ENCODE data around the gene LCN1.
A peak's percentile ranks its signal among the peaks of the same experiment; 100 is the strongest.

LCN1 gene

GRCh38 chr9:135480940-135481310, 40.3 kb upstream of the LCN1 start:
- no peaks in the 10 kb centered on the region for H3K9me3 ChIP-seq (ENCODE audit: insufficient read depth, low read depth, low read length)
- H3K9ac ChIP-seq (ENCODE audit: low read depth, low read length): peak overlapping the region; percentile 54; the same call in 1 of the 2 replicates
- H3K4me1 ChIP-seq (ENCODE audit: insufficient read depth, low read length): 0 out of 2 replicates have a peak, but pooled peaks cover 5% of the 10 kb centered on the region
- H3K27ac ChIP-seq (ENCODE audit: low read depth, low read length): no peak overlapping the region
- peak overlapping the region; percentile 69 for H3K4me3 ChIP-seq (ENCODE audit: low read length)
- no peaks in the 10 kb centered on the region for H3K27me3 ChIP-seq (ENCODE audit: insufficient read depth, low read length)
- whole genome bisulfite sequencing: 38% methylated on average over 11 of the region's 11 CpGs
- H3K36me3 ChIP-seq (ENCODE audit: insufficient read depth, low read length): peaks cover 34% of the 10 kb centered on the region

GRCh38 chr9:135482015-135482754, 39.1 kb upstream of the LCN1 start:
- Histone ChIP-seq H3K27ac (ENCODE audit: low read depth, low read length) (no peak overlapping the region), H3K9ac (ENCODE audit: low read depth, low read length) (no peak overlapping the region; the same call in 1 of the 2 replicates), H3K4me3 (ENCODE audit: low read length) (no peak overlapping the region), H3K36me3 (ENCODE audit: insufficient read depth, low read length) (peaks cover 47% of the 10 kb centered on the region), H3K4me1 (ENCODE audit: insufficient read depth, low read length) (0 out of 2 replicates have a peak, but pooled peaks cover 5% of the 10 kb centered on the region), H3K27me3 (ENCODE audit: insufficient read depth, low read length) (no peaks in the 10 kb centered on the region), H3K9me3 (ENCODE audit: insufficient read depth, low read depth, low read length) (no peaks in the 10 kb centered on the region)
- 88% methylated on average over 8 of the region's 8 CpGs for WGBS

- H3K9me3 ChIP-seq (ENCODE audit: insufficient read depth, low read depth, low read length): no peaks in the 10 kb centered on the region
- H3K27me3 ChIP-seq (ENCODE audit: insufficient read depth, low read length): no peaks in the 10 kb centered on the region
- no peak overlapping the region for H3K4me3 ChIP-seq (ENCODE audit: low read length)
- WGBS: 96% methylated on average over 47 of the region's 47 CpGs
- no peak overlapping the region for H3K27ac ChIP-seq (ENCODE audit: low read depth, low read length)
- H3K9ac ChIP-seq (ENCODE audit: low read depth, low read length): no peak overlapping the region
- no peaks in the 10 kb centered on the region for H3K4me1 ChIP-seq (ENCODE audit: insufficient read depth, low read length)
- H3K36me3 ChIP-seq (ENCODE audit: insufficient read depth, low read length): peaks cover 66% of the 10 kb centered on the region
Observed at GRCh38 chr9:135484460-135485277, 36.6 kb upstream of the LCN1 start.

- Histone ChIP-seq H3K9ac (ENCODE audit: low read depth, low read length) (no peak overlapping the region), H3K36me3 (ENCODE audit: insufficient read depth, low read length) (peaks cover 66% of the 10 kb centered on the region), H3K4me3 (ENCODE audit: low read length) (no peak overlapping the region), H3K9me3 (ENCODE audit: insufficient read depth, low read depth, low read length) (no peaks in the 10 kb centered on the region), H3K4me1 (ENCODE audit: insufficient read depth, low read length) (no peaks in the 10 kb centered on the region), H3K27ac (ENCODE audit: low read depth, low read length) (no peak overlapping the region), H3K27me3 (ENCODE audit: insufficient read depth, low read length) (no peaks in the 10 kb centered on the region)
- 96% methylated on average over 25 of the region's 25 CpGs for WGBS
Observed at GRCh38 chr9:135485385-135485784, 35.9 kb upstream of the LCN1 start.

- Histone ChIP-seq H3K27me3 (ENCODE audit: insufficient read depth, low read length) (no peaks in the 10 kb centered on the region), H3K9ac (ENCODE audit: low read depth, low read length) (no peak overlapping the region), H3K4me3 (ENCODE audit: low read length) (no peak overlapping the region), H3K27ac (ENCODE audit: low read depth, low read length) (no peak overlapping the region), H3K9me3 (ENCODE audit: insufficient read depth, low read depth, low read length) (no peaks in the 10 kb centered on the region), H3K36me3 (ENCODE audit: insufficient read depth, low read length) (peaks cover 66% of the 10 kb centered on the region), H3K4me1 (ENCODE audit: insufficient read depth, low read length) (peaks cover under 1% of the 10 kb centered on the region; the same call in 1 of the 2 replicates)
- WGBS: 95% methylated on average over 21 of the region's 21 CpGs
Observed at GRCh38 chr9:135485832-135486231, 35.4 kb upstream of the LCN1 start.

GRCh38 chr9:135486267-135487065, 34.8 kb upstream of the LCN1 start:
- no peak overlapping the region for H3K27ac ChIP-seq (ENCODE audit: low read depth, low read length)
- 95% methylated on average over 33 of the region's 33 CpGs for WGBS
- H3K4me3 ChIP-seq (ENCODE audit: low read length): no peak overlapping the region
- H3K27me3 ChIP-seq (ENCODE audit: insufficient read depth, low read length): no peaks in the 10 kb centered on the region
- no peak overlapping the region for H3K9ac ChIP-seq (ENCODE audit: low read depth, low read length)
- peaks cover 66% of the 10 kb centered on the region for H3K36me3 ChIP-seq (ENCODE audit: insufficient read depth, low read length)
- no peaks in the 10 kb centered on the region for H3K9me3 ChIP-seq (ENCODE audit: insufficient read depth, low read depth, low read length)
- peaks cover 3% of the 10 kb centered on the region; the same call in 1 of the 2 replicates for H3K4me1 ChIP-seq (ENCODE audit: insufficient read depth, low read length)

- Histone ChIP-seq H3K36me3 (ENCODE audit: insufficient read depth, low read length) (peaks cover 63% of the 10 kb centered on the region), H3K9me3 (ENCODE audit: insufficient read depth, low read depth, low read length) (no peaks in the 10 kb centered on the region), H3K4me3 (ENCODE audit: low read length) (no peak overlapping the region), H3K9ac (ENCODE audit: low read depth, low read length) (no peak overlapping the region), H3K27me3 (ENCODE audit: insufficient read depth, low read length) (no peaks in the 10 kb centered on the region), H3K4me1 (ENCODE audit: insufficient read depth, low read length) (peaks cover 3% of the 10 kb centered on the region; the same call in 1 of the 2 replicates), H3K27ac (ENCODE audit: low read depth, low read length) (no peak overlapping the region)
- 97% methylated on average over 40 of the region's 40 CpGs for WGBS
Observed at GRCh38 chr9:135487281-135488012, 33.8 kb upstream of the LCN1 start.

- H3K27ac ChIP-seq (ENCODE audit: low read depth, low read length): no peak overlapping the region
- no peak overlapping the region for H3K4me3 ChIP-seq (ENCODE audit: low read length)
- H3K9ac ChIP-seq (ENCODE audit: low read depth, low read length): no peak overlapping the region
- WGBS: 95% methylated on average over 17 of the region's 18 CpGs
- no peaks in the 10 kb centered on the region for H3K9me3 ChIP-seq (ENCODE audit: insufficient read depth, low read depth, low read length)
- H3K36me3 ChIP-seq (ENCODE audit: insufficient read depth, low read length): peaks cover 60% of the 10 kb centered on the region
- no peaks in the 10 kb centered on the region for H3K27me3 ChIP-seq (ENCODE audit: insufficient read depth, low read length)
- H3K4me1 ChIP-seq (ENCODE audit: insufficient read depth, low read length): peaks cover 3% of the 10 kb centered on the region; the same call in 1 of the 2 replicates
Observed at GRCh38 chr9:135488013-135488330, 33.3 kb upstream of the LCN1 start.

- 95% methylated on average over 17 of the region's 17 CpGs for WGBS
Observed at GRCh38 chr9:135488527-135488926, 32.7 kb upstream of the LCN1 start.

GRCh38 chr9:135489188-135489906, 31.9 kb upstream of the LCN1 start:
- 95% methylated on average over 18 of the region's 18 CpGs for WGBS
- no peak overlapping the region for H3K27ac ChIP-seq (ENCODE audit: low read depth, low read length)

More at GRCh38 chr9:135488527-135488926, 32.7 kb upstream of the LCN1 start:
- Histone ChIP-seq H3K9ac (ENCODE audit: low read depth, low read length) (no peak overlapping the region), H3K9me3 (ENCODE audit: insufficient read depth, low read depth, low read length) (no peaks in the 10 kb centered on the region), H3K4me1 (ENCODE audit: insufficient read depth, low read length) (peaks cover 3% of the 10 kb centered on the region; the same call in 1 of the 2 replicates), H3K27ac (ENCODE audit: low read depth, low read length) (no peak overlapping the region), H3K4me3 (ENCODE audit: low read length) (no peak overlapping the region), H3K27me3 (ENCODE audit: insufficient read depth, low read length) (no peaks in the 10 kb centered on the region), H3K36me3 (ENCODE audit: insufficient read depth, low read length) (peaks cover 56% of the 10 kb centered on the region)

More at GRCh38 chr9:135489188-135489906, 31.9 kb upstream of the LCN1 start:
- Histone ChIP-seq H3K27me3 (ENCODE audit: insufficient read depth, low read length) (no peaks in the 10 kb centered on the region), H3K9ac (ENCODE audit: low read depth, low read length) (no peak overlapping the region), H3K4me1 (ENCODE audit: insufficient read depth, low read length) (peaks cover 3% of the 10 kb centered on the region; the same call in 1 of the 2 replicates), H3K36me3 (ENCODE audit: insufficient read depth, low read length) (peaks cover 47% of the 10 kb centered on the region), H3K4me3 (ENCODE audit: low read length) (no peak overlapping the region), H3K9me3 (ENCODE audit: insufficient read depth, low read depth, low read length) (no peaks in the 10 kb centered on the region)
